Right hindlimb (tissue), 1 donor: ENCODE measurements around the gene DESI2.

ENCODE experiments used
- DNase-seq: peaks from one replicate; pipeline ENCODE4 v3.0.0-alpha.2; 2018

The DESI2 gene

DNA sequence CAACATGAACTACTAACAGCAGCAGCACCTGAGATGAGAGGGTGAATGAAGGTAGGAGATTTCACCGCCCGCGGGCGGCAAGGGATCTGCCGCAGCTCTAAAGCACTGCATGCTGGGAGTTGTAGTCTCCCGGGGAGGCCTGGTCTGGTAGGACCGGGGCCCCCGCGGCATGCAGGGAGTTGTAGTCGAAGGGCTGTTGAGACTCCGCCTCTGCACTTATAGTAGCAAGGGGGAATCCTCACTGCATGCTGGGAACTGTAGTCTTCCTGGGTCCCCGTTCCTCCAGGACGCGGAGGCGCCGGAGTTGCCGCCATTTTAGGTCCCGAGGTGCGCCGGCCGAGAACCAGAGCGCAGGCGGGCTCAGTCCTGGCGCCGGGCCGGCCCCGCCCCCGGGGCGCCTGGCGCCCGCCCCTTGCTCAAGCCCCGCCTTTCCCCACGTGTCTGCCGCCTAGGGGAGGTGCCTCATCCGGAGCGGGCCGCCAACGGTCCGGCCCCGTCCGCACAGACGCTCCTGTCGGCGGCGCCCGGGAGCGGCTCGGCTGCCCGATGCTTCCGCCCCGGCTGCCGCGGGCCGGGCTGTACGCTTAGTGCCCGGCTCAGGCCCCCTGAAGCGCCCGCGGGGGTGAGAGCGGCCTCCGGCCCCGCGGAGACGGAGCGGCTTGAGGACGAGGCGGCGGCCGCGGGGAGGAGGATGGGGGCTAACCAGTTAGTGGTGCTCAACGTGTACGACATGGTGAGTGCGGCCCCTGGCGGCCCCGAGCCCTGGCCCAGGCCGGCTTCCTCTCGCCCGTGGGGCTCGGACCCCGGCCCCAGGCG is at the start of gene DESI2:
DESI2 (plus strand) TSS at position 504 of the 816 bp plus-strand sequence; CDS start at position 692, 188 bp downstream.
- peak; percentile 100 for DNase-seq

DNA sequence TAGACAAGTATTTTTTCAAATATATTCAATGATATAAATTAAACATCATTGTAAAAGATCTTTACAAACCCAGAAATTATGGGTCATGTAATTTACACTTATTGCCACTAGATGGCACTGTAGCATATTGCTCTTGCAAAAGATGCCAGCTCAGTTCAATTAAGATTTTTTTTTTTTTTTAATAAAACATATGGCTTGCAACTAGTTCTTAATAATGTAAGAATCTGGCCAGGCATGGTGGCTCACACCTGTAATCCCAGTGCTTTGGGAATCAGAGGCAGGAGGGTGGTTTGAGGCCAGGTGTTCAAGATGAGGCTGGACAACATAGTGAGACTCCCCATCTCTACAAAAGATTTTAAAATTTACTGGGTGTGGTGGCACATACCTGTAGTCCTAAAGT is 49.4 kb upstream of the DESI2 start:
- DNase-seq, result no peak

DNA sequence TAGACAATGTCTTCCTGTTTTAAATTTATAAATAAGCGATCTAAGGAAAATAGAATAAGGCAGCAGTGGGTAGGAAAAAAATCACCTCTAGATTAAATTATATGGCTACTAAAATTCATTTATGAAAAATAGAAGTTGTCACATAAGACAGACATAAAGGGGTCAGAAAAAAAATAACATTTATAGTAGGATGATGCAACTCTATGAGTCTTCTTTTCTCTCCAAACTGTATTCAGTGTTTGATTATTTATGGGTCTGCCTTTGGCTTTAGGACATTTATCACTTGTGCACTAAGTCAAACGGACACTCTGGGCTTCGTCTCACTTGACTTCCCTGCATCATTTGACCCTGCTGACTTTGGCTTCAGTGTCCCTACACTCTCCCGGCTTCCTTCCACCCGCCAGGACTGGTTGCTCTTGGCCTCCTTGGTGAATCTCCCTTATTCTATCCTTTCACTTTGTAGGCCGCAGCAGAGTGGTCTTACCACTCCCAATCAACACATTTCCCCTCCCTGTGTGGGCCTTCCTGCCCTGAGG is 47.0 kb upstream of the DESI2 start:
- DNase-seq, result no peak

DNA sequence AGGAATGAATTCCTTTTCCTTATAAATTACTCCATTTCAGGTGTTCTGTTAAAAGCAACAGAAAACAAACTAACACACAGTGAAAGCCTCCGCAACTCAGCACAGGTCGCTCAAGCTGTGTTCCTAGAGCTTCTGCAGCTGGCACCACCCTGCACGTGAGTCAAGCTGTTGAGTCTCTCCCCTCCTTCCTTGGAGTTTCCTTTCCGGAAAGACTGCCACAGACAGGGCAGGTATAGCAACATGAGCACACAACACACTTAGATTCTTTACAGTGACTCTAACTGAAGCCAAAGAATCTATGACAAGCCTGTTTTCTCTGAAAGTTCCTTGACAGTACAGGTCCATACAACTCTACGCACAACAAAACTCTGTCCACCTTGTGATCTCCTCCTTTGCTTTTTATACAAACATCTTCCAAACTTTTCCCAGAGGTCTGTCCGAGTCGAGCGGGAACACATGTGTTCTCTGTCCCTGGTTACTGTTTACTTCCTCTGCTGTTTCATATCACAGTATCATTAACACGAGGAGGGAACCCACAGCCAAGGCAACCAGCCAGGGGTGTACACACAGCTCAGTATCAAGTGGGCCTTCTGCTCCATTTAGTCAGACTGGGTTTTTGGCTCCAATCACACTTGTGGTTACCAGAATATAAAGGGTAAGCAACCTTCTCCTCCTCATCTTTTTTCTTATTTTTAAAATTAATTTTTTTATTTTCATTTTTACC is 38.7 kb upstream of the DESI2 start:
- DNase-seq, result no peak

DNA sequence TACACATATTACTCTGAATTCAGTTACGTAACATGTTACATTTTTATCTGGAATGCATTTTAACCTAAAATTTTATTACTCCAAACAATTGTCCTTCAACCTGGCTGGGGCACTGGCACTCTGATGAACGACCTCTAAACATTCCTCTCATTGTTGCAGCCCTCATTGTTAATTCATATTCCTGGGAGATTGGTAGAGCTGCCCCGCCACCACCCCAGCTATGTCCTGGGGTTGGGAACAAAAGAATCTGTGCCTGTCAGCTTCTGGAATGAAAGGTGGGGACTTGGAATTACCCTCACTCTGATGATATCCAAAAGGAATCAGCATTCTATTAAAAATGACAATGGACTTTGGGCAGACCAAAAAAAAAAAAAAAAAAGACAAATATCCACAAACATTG is 38.0 kb upstream of the DESI2 start:
- DNase-seq, result no peak

DNA sequence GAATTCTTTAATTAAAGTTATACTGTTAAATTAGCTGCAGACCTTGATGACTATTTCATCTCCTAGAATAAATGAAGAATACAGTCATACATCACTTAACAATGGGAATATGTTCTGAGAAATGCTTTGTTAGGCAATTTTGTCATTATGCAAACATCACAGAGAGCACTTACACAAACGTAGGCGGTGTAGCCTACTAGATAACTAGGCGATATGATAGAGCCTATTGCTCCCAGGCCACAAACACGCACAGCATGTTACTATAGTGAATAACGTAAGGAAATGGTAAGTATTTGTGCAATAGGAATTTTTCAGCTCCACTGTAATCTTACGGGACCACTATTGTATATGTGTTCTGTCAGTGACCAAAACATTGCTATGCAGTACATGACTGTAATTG is 37.6 kb upstream of the DESI2 start:
- no peak for DNase-seq

DNA sequence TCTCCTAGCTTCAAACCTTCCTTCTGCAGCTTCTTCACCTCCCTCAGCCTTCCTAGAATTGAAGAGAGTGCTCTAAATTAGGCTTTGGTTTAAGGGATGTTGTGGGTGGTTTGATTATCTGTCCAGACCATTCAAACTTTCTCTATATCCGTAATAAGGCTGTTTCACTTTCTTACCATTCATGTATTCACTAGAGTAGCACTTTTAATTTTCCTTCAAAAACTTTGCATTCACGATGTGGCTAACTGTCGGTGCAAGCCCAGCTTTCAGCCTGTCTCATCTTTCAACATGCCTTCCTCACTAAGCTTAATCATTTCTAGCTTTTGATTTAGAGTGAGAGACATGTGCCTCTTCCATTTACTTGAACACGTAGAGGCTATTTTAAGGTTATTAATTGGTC is 26.2 kb upstream of the DESI2 start:
- DNase-seq, result no peak

DNA sequence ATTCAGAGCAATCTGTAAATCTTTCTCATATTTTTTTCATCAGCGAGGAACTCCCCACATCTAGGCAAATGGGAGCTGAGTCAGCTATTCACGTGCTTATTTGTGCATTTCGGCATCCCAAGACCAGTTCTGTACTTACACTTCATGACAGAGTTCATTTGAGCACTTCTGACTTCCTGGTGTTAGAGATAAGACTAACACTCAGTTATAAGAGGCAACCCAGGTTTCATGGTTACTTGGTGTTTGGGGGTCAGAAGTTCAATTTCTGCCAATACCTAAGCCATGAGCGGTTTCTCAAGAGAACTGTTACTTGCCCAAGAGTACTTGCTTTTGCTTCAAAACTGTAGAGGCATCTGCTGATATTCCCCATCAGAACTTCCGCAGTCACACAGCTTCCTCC is 24.1 kb upstream of the DESI2 start:
- DNase-seq, result no peak

DNA sequence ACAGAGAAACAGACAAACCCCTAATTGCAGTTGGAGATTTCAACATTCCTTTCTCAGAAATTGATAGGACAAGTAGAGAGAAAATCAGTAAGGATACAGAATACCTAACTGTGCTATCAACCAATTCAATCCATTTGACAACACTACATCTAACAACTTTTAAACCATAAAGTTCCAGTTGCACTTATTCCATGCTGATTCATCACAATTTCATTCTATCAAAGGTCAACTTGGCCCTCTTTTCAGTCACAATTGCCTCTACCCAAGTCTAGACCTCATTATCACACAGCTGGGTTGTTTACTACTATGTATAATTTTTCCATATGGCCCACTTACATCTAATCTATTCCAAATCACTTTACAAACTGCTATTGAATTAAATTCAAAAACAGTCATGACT is 19.8 kb upstream of the DESI2 start:
- no peak for DNase-seq

DNA sequence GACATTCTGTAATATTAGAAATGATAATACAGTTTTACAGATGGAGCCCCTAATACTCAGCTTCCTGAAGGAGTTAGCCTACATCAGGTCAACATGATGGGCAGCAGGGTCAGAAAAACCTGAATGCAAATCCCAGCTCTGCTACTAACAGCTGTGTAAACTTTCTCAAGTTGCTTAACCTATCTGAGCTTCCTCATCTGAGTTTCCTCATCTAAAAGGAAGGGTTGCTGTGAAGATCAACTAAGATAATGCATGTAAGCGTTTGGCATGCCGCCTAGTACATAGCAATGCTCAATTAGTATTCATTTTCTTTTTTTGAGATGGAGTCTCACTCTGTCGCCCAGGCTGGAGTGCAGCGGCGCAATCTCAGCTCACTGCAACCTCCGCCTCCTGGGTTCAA is 18.4 kb upstream of the DESI2 start:
- DNase-seq, result no peak

DNA sequence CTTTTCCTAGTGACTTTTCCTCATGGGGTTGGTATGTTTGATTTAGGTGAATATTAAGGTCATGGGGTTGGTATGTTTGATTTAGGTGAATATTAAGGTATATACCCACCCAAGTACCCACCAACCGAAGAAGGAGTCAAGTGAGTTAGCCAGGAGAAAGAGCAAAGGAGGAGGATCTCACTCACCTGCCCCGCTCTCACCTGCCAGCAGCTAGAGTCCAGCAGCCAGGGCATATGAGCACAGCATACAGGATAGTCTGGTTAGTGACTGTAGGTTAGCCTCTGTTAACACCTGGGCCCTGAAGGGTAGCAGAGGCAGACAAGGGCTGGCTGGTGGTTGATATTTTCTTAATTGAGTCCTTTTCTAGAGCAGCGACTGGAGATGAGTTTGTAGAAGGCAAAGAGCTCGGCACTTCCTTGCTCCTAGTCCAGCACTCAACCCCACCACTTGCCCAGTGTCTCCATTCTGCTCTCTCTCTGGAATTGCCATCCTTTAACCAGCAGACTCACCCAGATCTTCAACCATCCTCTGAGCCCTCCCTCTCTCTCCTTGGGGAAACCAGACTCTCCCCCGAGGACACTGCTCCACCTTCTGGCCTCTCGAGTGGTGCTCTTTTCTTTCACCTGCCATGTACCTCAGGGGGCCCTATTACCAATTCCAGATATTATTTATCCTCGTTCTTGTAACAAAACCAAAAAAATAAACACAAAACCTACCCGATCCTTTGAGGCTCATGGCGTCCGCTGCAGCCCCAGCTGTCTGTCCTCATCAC is 16.3 kb upstream of the DESI2 start:
- no peak for DNase-seq

DNA sequence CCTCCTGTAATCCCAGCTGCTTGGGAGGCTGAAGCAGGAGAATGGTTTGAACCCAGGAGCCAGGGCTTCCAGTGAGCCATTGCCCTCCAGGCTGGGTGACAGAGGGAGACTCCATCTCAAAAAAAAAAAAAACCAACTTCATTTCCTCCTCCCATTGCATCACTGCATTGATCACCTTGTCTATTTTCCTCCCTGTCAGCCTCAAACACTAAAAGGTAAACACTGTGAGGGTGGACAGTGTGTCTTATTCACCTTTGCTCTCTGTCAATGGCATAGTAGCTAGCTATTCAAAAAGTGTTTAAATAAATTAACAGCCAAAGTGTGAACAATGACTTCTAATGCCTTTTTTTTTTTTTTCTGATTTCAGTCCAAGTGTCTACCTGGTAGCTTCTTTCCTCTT is 13.4 kb upstream of the DESI2 start:
- no peak for DNase-seq

DNA sequence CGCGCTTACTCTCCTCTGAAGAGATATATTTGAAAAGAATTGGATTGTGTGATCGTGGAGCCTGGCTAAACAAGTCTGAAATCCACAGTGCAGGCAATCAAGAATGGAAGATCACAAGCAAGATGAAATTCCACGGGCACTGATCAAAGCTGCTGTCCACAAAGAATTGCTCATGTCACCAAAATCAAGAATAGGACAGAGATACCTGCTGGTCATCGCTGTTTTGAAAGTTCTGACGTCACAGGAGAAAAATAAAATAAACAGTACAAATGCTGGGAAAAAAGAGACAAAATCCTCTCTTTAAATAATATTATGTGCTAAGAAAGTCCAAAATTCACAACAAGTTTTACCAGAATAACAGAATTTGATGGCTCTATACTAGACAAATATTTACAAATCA is 12.0 kb upstream of the DESI2 start:
- no peak for DNase-seq

DNA sequence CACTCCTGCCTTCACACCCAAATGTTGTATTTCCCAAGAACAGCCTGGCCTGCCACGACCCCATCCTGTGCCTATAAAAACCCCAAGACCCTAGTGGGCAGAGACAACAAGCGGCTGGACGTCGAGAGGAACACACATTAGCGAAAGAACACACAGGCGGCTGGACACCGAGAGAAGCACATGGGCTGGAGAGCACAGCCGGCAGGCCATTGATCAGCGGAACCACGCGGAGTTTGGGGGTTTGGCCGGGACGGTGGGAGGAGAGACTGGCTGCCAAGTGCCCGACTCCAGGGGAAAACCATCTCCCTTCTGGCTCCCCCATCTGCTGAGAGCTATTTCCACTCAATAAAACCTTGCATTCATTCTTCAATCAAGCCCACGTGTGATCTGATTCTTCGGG is 10.4 kb upstream of the DESI2 start:
- DNase-seq, result no peak

DNA sequence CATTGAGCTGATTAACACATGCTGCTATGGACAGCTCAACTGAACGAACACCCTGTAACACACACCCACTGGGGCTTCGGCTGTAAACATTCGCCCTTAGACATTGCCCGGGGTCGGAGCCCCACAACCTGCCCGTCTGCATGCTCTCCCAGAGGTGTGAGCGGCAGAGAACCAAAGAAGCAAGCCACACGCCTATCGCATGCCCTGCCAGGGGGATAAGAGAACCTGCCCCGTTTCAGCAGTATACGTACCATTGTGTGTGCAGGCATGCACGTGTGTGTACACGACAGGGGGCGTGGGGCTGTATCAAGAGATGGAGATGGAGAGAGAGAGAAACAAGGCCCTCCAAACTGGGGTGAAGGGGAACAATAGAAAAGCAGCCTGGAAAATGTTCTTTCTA is 9.9 kb upstream of the DESI2 start:
- no peak for DNase-seq

DNA sequence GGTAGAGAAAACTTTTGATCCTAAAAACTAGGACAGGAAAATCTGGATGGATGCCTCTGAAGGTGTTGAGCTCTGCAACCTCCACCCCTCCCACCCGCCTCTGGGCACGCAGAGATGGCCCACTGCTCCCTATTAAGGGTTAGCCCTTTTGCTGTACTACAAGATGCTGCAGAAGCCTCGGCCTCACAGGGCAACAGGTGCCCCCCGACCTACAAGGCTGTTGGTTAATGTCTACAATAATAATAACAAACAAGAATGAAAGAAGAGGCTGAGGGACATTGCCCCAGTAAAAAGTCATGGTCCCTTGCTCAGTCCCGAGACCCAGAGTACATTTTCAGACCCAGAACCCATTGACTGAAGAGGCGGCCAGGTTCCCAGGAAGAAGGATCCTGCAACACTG is 7.5 kb upstream of the DESI2 start:
- no peak for DNase-seq

DNA sequence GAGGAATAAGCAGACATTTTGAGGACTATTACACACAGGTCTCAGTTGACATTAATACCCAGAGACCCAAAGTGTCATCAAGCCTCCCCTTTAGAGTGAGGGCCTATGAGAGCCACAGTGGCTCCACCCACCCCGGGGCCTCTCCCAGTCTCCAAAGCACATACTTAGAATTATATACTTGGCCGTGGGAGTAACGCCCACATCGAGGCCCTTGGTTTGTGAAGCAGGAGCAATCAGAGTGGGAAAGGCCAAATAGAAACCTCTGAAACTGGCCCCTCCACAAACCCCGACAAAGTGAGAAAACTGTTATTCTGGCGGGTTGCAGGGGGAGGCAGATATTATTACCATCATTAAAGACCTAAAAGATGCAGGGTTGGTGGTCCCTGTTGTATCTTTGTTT is 7.0 kb upstream of the DESI2 start:
- DNase-seq, result no peak

DNA sequence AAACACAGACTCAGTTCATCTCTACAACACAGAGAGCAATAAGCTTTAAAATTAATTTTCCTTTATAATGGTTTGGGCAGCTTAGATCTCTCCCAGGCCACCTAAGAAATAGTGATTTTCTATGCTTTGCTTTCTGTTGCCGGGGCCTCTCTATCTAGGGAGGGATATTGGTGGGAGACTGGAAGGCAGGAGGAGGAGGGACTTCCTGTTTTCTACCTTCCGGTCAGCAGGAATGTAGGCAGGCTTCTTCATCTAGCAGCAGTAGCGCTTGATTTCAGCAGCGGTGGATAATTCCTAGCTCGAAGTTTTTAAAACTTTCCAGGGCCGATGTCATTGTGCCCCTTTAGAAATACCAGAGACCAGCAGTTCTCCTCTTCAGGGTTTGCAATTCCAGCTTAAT is 5.1 kb upstream of the DESI2 start:
- no peak for DNase-seq

DNA sequence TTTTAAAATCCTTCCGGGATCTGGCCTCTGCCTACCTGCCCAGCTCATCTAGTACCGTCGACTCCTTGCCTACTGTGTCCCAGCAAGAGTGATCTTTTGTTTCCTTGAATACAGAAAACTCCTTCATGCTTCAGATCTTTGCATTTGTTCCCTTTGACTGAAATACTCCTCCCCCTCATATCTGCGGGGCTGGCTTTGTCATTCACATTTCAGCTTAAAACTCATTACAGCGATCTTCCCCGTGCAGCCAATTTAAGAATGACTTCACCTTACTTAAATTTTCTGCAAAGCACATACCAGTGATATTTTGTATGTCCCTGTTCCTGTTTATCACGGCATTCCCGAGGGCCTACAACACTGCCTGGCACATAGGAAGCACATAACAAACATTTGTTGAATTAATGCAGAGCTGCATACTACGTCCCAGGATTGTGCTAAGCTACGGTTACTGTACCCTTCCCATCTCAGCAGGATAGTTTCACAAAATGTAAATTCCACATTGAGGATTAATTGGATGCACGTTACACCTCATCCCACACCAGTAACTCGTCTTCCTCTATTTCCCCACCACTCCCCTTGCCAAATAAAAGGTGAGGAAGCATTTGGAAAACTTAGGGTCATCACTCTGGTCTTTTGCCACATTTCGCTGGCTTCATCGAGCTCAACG is 837 bp upstream of the DESI2 start:
- DNase-seq, result no peak

DNA sequence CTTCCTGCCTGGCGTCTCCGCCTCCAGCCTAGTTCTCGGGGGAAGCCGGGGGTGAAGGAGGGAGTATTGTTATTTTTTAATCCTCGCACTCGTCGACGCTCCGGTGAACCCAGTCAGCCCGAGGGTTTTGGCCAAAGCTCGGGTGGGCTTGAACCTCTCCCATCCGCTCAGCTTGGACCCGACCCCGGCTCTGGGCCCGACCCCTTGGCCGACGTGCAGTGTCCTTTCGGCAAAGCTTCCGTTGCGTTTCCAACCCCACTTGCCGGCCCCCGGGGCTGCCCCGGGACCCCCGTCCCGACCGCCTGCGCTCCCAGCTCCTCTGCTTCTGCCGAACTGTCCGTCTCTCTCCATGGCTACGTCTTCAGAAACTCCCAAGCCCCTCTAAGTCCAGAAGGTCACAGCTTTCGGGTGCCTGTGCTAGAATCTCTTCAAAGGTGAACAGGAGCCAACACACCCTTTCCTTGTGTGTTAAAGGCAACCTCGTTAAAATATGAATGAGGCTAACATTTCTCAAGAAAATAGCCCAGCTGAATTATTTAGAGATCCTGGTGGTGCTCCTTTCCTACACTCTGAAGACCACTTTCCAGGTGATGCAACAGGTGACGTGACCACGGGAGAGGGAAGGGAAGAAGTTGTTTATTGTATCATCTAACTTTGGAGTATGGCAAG is 647 bp downstream of the DESI2 start:
- no peak for DNase-seq

DNA sequence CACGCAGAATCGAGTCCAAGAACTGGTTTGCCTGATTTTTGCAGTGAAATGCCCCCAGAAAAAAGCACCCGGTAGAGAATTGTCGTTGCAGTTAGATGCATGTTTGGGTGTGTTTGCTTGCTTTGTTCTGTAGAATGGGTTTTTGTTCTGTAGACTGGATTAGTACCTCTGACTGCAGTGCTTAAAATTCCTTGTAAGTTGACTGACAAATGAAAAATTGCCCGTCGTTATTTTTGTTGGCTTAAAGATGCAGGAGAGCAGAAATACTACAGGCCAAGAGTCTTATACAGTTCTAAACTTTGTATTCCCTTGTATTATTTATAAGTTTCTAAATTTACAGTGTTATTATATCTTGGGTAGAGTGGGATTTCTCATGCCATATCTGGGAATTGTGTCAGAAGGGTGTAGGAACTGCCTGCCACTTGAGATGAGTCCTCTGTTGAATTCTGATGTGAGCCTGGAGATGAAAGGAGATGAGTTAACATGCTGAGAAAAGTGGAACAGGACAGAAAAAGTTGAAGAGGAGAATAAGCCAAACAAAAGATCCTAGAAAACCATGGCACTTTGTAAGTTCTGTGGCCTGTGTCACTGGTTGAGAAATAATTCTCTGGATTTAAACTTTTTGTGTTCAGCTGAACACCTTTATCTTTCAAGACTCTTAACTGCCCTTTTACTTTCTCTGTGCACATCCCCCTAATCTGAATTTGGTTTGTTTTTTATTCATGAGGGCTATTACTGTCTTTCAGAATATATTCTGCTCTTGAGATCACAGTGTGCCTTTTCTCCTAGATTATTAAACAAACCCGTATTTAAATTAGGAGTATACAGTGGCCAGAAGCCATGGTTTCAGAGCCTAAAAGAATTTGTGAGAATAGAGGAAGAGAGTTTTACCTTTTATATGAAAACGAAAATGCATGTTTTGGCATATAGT is 1.4 kb downstream of the DESI2 start:
- no peak for DNase-seq
